GM19328 (cell line): Measurements from ENCODE around the gene CPB2.

Experiments
- ATAC-seq: cut with Tn5 transposase; IDR thresholded peaks from one replicate; pipeline ENCODE4 v1.9.1; 2021; ENCODE audit warnings: mild to moderate bottlenecking, moderate library complexity; ENCODE audit not compliant: unreplicated experiment

CPB2 gene

GRCh38 chr13:46053162-46054012 is 51.4 kb downstream of the CPB2 start:
- no peak for ATAC-seq

GRCh38 chr13:46052319-46053161 is 52.3 kb downstream of the CPB2 start, which contains the start of gene ZC3H13:
TSS of gene ZC3H13 (minus strand) at chr13:46052746. CDS start at chr13:46045507, 7,239 bp downstream.
- ATAC-seq, result peak; percentile 100

DNA sequence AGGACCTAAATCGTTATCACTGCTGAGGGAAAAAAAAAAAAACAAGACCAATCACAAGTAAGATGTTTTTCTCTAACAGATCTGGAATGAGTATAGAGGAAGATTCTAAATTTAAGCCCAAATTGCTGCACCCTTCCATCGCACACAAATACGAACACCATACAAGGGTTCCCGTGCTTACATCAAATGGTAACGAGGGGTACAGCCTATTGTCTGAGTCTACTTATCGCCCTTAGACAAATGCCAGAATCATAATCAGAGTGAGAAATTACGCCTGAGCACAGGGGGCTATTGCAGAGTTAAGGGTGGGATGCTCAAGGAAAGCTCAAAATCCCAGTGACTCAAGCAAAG is 52.9 kb downstream of the CPB2 start:
- no peak for ATAC-seq

GRCh38 chr13:46050771-46051170 is 54.1 kb downstream of the CPB2 start:
- no peak for ATAC-seq

DNA sequence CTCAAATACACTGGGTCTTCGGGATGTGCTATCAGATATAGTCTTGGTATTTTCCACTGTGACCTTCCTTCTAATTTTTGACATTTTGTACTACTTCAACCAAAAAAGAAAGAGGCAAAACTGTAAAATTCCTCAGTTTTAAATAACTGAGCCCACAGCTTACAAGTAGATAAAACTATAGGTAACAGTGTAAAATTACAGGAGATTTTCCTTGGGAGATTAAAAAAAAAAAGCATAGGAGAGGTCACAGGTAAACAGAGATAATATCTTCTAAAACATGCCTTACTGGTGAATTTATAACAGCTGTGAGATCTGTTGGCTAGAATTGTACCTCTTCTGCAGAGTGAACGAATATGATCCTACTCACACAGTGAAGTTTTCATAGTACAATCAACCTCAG is 59.4 kb downstream of the CPB2 start:
- no peak for ATAC-seq

DNA sequence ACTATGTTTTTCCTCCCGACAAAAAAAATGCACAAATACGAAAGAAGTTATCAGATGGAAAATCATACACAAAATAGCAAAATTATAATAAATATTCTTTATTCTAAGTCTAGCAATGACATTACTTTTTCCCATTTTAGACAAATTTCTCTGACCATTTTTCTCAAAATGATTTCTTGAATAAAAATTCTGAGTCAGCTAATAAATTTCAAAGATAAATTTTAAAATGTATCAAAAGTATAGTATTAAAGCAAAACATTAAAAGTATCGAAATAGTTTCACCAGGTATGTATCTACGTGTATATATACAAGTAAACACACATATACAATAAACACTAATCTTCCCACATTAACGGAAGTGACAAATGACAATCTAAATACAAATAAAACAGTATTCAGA is 61.2 kb downstream of the CPB2 start:
- ATAC-seq, result no peak

DNA sequence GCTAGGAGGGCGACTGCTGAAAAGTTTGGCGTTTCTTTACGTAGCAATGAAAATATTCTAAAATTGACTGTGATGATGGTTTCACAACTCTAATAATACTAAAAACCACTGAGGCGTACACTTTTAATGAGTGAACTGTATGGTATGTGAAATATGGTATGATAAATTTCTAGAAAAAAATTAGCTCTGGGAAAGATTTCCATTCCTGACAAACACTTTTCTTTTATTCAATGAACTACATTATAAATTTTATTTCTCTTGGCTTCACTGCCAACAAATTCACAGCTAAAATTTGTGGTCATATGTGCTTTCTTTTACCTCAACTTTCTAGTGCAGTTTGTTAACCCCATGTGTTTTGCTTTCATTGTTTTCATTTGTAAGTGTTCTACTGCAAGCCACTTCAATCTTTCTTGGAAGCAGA is 63.4 kb downstream of the CPB2 start:
- no peak for ATAC-seq

DNA sequence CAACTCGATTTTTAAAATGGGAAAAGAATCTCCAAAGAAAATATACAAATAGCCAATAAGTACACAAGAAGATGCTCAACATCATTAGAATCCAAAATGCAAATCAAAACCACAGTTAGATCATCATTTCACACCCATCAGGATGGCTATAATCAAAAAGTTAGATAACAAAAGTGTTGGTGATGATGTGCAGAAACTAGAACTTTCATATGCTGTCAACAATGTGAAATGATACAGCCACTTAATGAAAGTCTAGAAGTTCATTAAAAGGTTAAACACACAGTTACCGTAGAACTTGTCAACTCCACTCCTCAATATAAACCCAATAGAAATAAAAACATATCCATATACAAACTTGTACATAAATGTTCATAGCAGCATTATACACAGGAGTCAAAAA is 64.1 kb downstream of the CPB2 start:
- no peak for ATAC-seq

DNA sequence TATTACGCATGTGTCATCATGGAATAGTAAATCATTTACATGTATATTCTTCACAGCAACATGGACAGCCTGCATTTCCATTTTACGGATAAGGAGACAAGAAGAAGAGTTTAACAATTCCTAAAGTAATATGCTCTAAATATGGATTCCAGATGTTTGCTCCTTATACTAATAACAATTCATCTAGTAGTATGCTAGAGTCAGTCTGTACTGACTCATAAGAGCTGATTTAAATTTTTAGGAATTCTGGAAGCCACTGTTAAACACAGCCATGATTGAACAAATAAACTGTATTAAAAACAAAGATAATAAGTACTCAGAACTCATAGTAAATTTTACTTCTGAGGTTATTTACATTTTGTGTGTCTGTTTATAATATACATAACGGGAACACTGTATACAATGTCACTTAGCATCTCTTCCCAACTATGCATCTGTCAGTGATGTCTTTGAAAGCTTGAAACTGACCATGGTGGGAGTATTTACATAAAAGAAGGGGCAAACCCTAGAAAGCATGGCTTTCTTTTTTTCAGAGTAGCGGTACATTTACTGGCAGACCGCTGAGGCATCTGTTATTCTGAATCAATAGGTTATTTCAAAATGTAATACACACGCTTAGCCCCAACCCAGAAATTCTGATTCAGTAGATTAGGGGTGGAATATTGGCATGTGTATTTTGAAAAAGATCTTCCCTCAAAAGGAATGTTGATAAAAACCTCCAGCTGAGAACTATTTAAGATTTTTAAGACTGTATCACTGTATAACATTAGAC is 65.2 kb downstream of the CPB2 start:
- no peak for ATAC-seq

DNA sequence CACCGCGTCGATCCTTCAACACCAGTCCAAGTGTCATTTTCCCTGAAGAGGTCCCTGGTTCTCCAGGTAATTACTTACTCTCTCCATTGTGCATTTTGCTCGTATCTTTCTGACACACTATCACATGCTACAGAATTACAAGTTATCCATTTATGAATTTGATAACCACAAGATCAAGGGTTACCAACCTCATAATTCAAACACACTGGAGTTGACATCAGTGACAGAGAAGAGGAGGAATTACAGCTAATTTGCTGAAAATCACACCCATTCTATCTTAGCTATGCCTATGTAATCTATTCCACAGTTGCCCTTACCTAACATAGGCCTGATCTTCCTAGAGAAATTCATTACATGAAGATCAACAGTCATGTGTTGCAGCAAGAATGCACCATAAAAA is 66.5 kb downstream of the CPB2 start:
- ATAC-seq, result no peak

DNA sequence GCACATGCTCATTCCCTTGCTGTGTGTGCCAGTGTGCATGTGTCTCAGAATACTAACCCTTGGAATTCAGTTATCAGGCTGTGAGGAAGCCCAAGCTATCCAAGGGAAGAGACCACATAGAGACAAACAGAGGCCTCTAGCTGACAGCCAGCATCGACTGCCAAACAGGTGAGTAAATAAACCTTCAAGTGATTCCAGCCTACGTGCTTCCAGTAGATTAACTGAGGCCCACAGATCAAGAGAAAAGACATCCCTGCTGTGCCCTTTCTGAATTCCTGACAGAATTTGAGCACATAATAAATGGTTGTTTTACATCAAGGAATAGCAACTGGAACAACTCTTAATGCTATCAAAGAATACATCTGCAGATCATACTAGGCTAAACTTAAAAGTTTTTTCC is 69.8 kb downstream of the CPB2 start:
- no peak for ATAC-seq

GRCh38 chr13:46032341-46032740 is 72.5 kb downstream of the CPB2 start:
- no peak for ATAC-seq

- ATAC-seq, result no peak
These were observed 73.1 kb downstream of the CPB2 start for GRCh38 chr13:46031581-46032263.

DNA sequence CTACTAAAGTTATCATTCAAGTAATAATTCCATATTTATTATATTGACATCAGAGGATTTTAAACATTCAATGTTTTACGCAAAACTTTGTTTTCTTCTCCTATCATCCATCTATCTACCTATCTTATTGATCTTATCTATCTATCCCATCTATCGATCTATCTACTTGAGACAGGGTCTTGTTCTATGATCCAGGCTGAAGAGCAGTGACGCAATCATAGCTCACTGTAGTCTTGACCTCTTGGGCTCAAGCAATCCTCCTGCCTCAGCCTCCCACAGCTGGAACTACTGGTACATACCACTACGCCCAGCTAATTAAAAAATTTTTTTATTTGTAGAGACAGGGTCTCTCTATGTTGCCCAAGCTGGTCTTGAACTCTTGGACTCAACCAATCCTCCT is 79.7 kb downstream of the CPB2 start:
- ATAC-seq, result no peak

DNA sequence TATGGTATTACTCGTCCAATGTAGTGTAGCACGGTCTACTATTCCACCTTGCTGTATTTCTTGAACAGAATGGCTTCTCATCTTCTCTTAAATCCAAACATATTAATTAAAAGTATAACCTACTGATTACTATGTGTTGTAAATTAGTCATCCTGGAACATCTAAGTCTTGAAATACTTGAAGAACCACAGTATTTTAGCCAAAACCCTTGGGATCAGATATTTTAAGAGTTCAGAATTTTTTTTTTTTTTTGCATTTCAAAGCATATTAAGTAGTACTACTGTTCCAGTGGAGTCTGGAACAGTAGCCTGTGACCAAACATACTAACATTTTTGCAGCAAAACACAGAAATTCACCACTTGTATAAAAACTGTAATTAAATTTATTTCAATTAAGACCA is 82.4 kb downstream of the CPB2 start:
- ATAC-seq, result no peak

- no peak for ATAC-seq
These were observed 88.6 kb downstream of the CPB2 start for GRCh38 chr13:46016216-46016615.

DNA sequence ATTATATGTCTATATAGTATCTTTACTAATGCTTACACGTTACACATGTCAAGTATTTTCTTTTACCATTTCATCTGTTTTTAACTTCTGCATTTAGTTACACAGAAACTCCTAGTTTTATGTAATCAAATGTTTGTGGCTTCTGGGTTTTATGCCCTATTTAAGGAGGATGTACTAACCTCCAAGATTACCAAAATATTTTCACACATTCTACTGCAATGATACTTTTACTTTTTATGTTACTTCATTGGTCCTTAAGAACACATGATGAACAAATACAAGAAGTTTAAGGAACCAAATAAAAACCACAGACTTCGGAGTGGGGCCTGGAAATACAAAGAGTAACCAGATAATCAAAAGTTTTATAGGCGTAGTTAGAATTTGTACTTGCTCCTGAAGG is 89.5 kb downstream of the CPB2 start:
- no peak for ATAC-seq

GRCh38 chr13:46012404-46012803 is 92.4 kb downstream of the CPB2 start:
- no peak for ATAC-seq

- no peak for ATAC-seq
These were observed 94.7 kb downstream of the CPB2 start for GRCh38 chr13:46010148-46010547.

GRCh38 chr13:46008631-46009030 is 96.2 kb downstream of the CPB2 start:
- ATAC-seq, result no peak
